ENCODE measurements around the gene SLC43A2. TPM values are rescaled to one million over a fixed set of nuclear protein-coding genes. Genes with fewer than 3 reads are reported as not detected.

Gene SLC43A2
- total RNA-seq, 1 experiment from 2014 or later: 0.06 TPM

- H3K36me3 ChIP-seq (ENCODE audit: insufficient read depth, low read length, poor library complexity, severe bottlenecking): peaks cover 42% of the 10 kb centered on the region
- no TSS peak for BruUV-seq (replicated peaks)
- TF ChIP-seq EZH2 (IDR thresholded peaks at IDR 0.05; ENCODE audit: borderline replicate concordance, low read depth, low read length, poor library complexity, severe bottlenecking) (no peak), CTCF (conservative IDR thresholded peaks at IDR 0.05; ENCODE audit: low read depth, low read length) (peak; percentile 77; the same call in 1 of the 2 replicates)
- no peak overlapping the region for H3K27ac ChIP-seq (ENCODE audit: low read depth, low read length, poor library complexity, severe bottlenecking)
- DNase-seq (ENCODE audit: low spot score): peak; percentile 95
- no peaks in the 10 kb centered on the region for H3K27me3 ChIP-seq (replicated peaks; ENCODE audit: insufficient read depth, low read depth, low read length, poor library complexity)
- H3K4me3 ChIP-seq (ENCODE audit: low read depth, low read length, poor library complexity, severe bottlenecking): peak overlapping the region; percentile 60
- intact Hi-C loops (cut with micrococcal nuclease; ENCODE audit: unreplicated experiment): no loop called here
- no peaks in the 10 kb centered on the region for H3K9me3 ChIP-seq (ENCODE audit: low read depth, low read length, poor library complexity, severe bottlenecking)
- peaks cover 12% of the 10 kb centered on the region for H3K4me1 ChIP-seq (ENCODE audit: insufficient read depth, low read length, poor library complexity, severe bottlenecking)
- CTCF ChIA-PET: interaction anchor here (0.5 to 1.5 kb wide), 16 partner anchors 20 to 918 kb away, joined by 3 to 16 read pairs (median 6); partner anchors contain the start of gene PRPF8
- POLR2A ChIA-PET (ENCODE audit: low non-redundant PET): interaction anchor here (0.5 to 0.6 kb wide), 2 partner anchors 65 to 1973 kb away, joined by 3 to 9 read pairs; no protein-coding TSS in a partner anchor
These were observed 20.6 kb upstream of the SLC43A2 start for GRCh38 chr17:1648963-1649843.

- Histone ChIP-seq H3K4me3 (ENCODE audit: low read depth, low read length, poor library complexity, severe bottlenecking) (peak overlapping the region; percentile 51), H3K36me3 (ENCODE audit: insufficient read depth, low read length, poor library complexity, severe bottlenecking) (peaks cover 33% of the 10 kb centered on the region), H3K9me3 (ENCODE audit: low read depth, low read length, poor library complexity, severe bottlenecking) (no peaks in the 10 kb centered on the region), H3K27me3 (replicated peaks; ENCODE audit: insufficient read depth, low read depth, low read length, poor library complexity) (no peaks in the 10 kb centered on the region), H3K27ac (ENCODE audit: low read depth, low read length, poor library complexity, severe bottlenecking) (peak overlapping the region; percentile 37), H3K4me1 (ENCODE audit: insufficient read depth, low read length, poor library complexity, severe bottlenecking) (peaks cover 12% of the 10 kb centered on the region)
- DNase-seq (ENCODE audit: low spot score): peak; percentile 33
- intact Hi-C loops (cut with micrococcal nuclease; ENCODE audit: unreplicated experiment): no loop called here
- TF ChIP-seq EZH2 (IDR thresholded peaks at IDR 0.05; ENCODE audit: borderline replicate concordance, low read depth, low read length, poor library complexity, severe bottlenecking) (no peak), CTCF (conservative IDR thresholded peaks at IDR 0.05; ENCODE audit: low read depth, low read length) (no peak; the same call in 1 of the 2 replicates)
- CTCF ChIA-PET: interaction anchor here (0.6 to 1.5 kb wide), 14 partner anchors 21 to 614 kb away, joined by 3 to 16 read pairs (median 5); partner anchors contain the start of gene PRPF8
- BruUV-seq (replicated peaks): no TSS peak
- POLR2A ChIA-PET (ENCODE audit: low non-redundant PET): interaction anchor here (0.6 kb wide), 1 partner anchor 66 kb away, joined by 3 read pairs; no protein-coding TSS in a partner anchor
These were observed 19.7 kb upstream of the SLC43A2 start for GRCh38 chr17:1648173-1648962.

GRCh38 chr17:1647802-1648171 is 19.2 kb upstream of the SLC43A2 start:
- no TSS peak for BruUV-seq (replicated peaks)
- ChIA-PET POLR2A (ENCODE audit: low non-redundant PET) (no interaction called here), CTCF (no interaction called here)
- DNase-seq (ENCODE audit: low spot score): no peak
- TF ChIP-seq CTCF (conservative IDR thresholded peaks at IDR 0.05; ENCODE audit: low read depth, low read length): no peak
- no peak for TF ChIP-seq EZH2 (IDR thresholded peaks at IDR 0.05; ENCODE audit: borderline replicate concordance, low read depth, low read length, poor library complexity, severe bottlenecking)
- intact Hi-C loops (cut with micrococcal nuclease; ENCODE audit: unreplicated experiment): no loop called here
- H3K27me3 ChIP-seq (replicated peaks; ENCODE audit: insufficient read depth, low read depth, low read length, poor library complexity): no peaks in the 10 kb centered on the region
- no peak overlapping the region for H3K27ac ChIP-seq (ENCODE audit: low read depth, low read length, poor library complexity, severe bottlenecking)
- H3K4me1 ChIP-seq (ENCODE audit: insufficient read depth, low read length, poor library complexity, severe bottlenecking): peaks cover 12% of the 10 kb centered on the region
- H3K9me3 ChIP-seq (ENCODE audit: low read depth, low read length, poor library complexity, severe bottlenecking): no peaks in the 10 kb centered on the region
- H3K36me3 ChIP-seq (ENCODE audit: insufficient read depth, low read length, poor library complexity, severe bottlenecking): peaks cover 28% of the 10 kb centered on the region
- H3K4me3 ChIP-seq (ENCODE audit: low read depth, low read length, poor library complexity, severe bottlenecking): no peak overlapping the region

All from A673 (cell line).